Keratinocyte (primary cell): ENCODE data around the gene COX7B2. TPM values are rescaled to one million over a fixed set of nuclear protein-coding genes. Genes with fewer than 3 reads are reported as not detected.

Experiments
- DNase-seq: peaks from one replicate; pipeline ENCODE4 v3.0.0-alpha.2; 2011; ENCODE audit warnings: low read depth, missing footprints, low spot score
- FAIRE-seq: peaks from 2 replicates; lab custom pipeline; 2011; peaks lifted over from hg19 to GRCh38; lab: Jason Lieb, UNC
- H2AFZ ChIP-seq: 2 replicates; pipeline ENCODE4 v1.6.0; 2012; ENCODE audit warnings: low read length, control low read depth, inconsistent platforms; ENCODE audit not compliant: control insufficient read depth
- H3K27ac ChIP-seq: 2 replicates; pipeline ENCODE4 v1.5.1; 2011; ENCODE audit warnings: low read length; ENCODE audit not compliant: control insufficient read depth, insufficient read depth
- H3K27me3 ChIP-seq: 3 replicates; pipeline ENCODE4 v1.6.0; 2011; ENCODE audit warnings: low read length; ENCODE audit not compliant: control insufficient read depth, insufficient read depth; ENCODE audit errors: extremely low read depth
- H3K36me3 ChIP-seq, 2 experiments: 2 replicates in 1 of 2; 3 replicates in 1 of 2; pipeline ENCODE4 v1.5.1; 2011; ENCODE audit warnings: low read length in 2 of 2, mild to moderate bottlenecking in 1 of 2; ENCODE audit not compliant: control insufficient read depth in 2 of 2, insufficient read depth in 2 of 2; ENCODE audit errors: extremely low read depth in 1 of 2
- H3K4me1 ChIP-seq: 3 replicates; pipeline ENCODE4 v1.5.1; 2011; ENCODE audit warnings: low read length; ENCODE audit not compliant: control insufficient read depth, insufficient read depth; ENCODE audit errors: extremely low read depth
- H3K4me2 ChIP-seq: 3 replicates; pipeline ENCODE4 v1.6.0; 2011; ENCODE audit warnings: low read depth, low read length; ENCODE audit not compliant: control insufficient read depth, insufficient read depth; ENCODE audit errors: extremely low read depth
- H3K4me3 ChIP-seq, 3 experiments: fragments of 200-600 bp in 1 of 3; sonication (generic) in 1 of 3; 2 replicates in 2 of 3; 3 replicates in 1 of 3; pipeline ENCODE4 v1.5.1; 2011 to 2016; ENCODE audit warnings: low read length in 3 of 3, mild to moderate bottlenecking in 3 of 3, control low read depth in 2 of 3, inconsistent platforms in 1 of 3, low read depth in 1 of 3, mixed read lengths in 1 of 3, mixed run types in 1 of 3, moderate library complexity in 1 of 3; ENCODE audit not compliant: control insufficient read depth in 2 of 3, insufficient read depth in 2 of 3; ENCODE audit errors: extremely low read depth in 1 of 3
- H3K79me2 ChIP-seq: 2 replicates; pipeline ENCODE4 v1.6.0; 2012; ENCODE audit warnings: low read length; ENCODE audit not compliant: control insufficient read depth, insufficient read depth
- H3K9ac ChIP-seq: 3 replicates; pipeline ENCODE4 v1.6.0; 2011; ENCODE audit warnings: low read length; ENCODE audit not compliant: control insufficient read depth, insufficient read depth; ENCODE audit errors: extremely low read depth
- H3K9me1 ChIP-seq: 3 replicates; pipeline ENCODE4 v1.6.0; 2011; ENCODE audit warnings: low read length; ENCODE audit not compliant: control insufficient read depth, insufficient read depth; ENCODE audit errors: extremely low read depth
- H3K9me3 ChIP-seq: 2 replicates; pipeline ENCODE4 v1.5.1; 2012; ENCODE audit warnings: low read depth, low read length; ENCODE audit not compliant: control insufficient read depth
- H4K20me1 ChIP-seq: 3 replicates; pipeline ENCODE4 v1.6.0; 2011; ENCODE audit warnings: low read length; ENCODE audit not compliant: control insufficient read depth, insufficient read depth; ENCODE audit errors: extremely low read depth
- EZH2 ChIP-seq: IDR thresholded peaks from one replicate; pipeline ENCODE4 v1.6.1; 2012; ENCODE audit warnings: inconsistent platforms, mild to moderate bottlenecking, low read length, moderate library complexity
- dilution Hi-C: fragments of 300-500 bp; cut with MboI; formaldehyde crosslinking; loops from one replicate; pipeline ENCODE4 v1.7.0; 2020; ENCODE audit warnings: low sequenced_read_pairs; ENCODE audit not compliant: extremely low pct_ligation_motif_present
- polyA plus RNA-seq, 5 experiments: library from polyadenylated mRNA; depleted of rRNA in 3 of 5; stranded (reverse) in 3 of 5; stranded (forward) in 1 of 5; unstranded in 1 of 5; fragments of >200 nt; gene quantifications; 1 replicate in 1 of 5; 2 replicates in 3 of 5; 3 replicates in 1 of 5; pipeline versions ENCODE4 v1.2.1 to v1.2.3, GENCODE V29; 2011 to 2012; ENCODE audit warnings: missing spikeins in 2 of 5, low read depth in 1 of 5, low replicate concordance in 1 of 5
- TF ChIP-seq, protein P1 (sequence below), 3 experiments: IDR thresholded peaks in 1 of 3; conservative IDR thresholded peaks in 1 of 3; optimal IDR thresholded peaks in 1 of 3; 2 replicates in 2 of 3; 3 replicates in 1 of 3; pipeline versions ENCODE3 to v1.5.1; 2011; ENCODE audit warnings: low read length in 3 of 3, mild to moderate bottlenecking in 3 of 3, moderate library complexity in 2 of 3, control low read depth in 1 of 3, inconsistent platforms in 1 of 3; ENCODE audit not compliant: insufficient read depth in 2 of 3; ENCODE audit errors: extremely low read depth in 1 of 3

COX7B2 gene
- polyA plus RNA-seq, 1 donor (not counting 4 experiments of a cell fraction or from before 2014, with no cell fraction given) = not detected

DNA sequence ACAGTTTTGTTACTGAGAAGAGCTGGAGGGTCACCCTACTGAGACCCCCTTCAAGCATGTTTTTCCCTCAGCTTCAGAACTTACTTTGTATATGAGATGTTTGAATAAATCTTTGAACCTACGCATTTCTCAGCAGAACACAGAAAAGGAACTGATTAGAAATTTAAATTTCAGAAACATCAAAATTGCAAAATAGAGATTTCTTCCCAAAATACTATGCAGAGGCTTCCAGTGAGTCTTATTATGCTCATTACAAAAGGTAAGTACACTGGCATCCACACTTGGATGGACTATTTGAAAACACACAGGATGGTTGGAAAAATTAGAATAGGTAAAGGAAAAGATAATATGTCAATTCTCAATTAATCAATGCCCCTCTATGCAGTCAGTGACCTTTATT is 91.2 kb downstream of the COX7B2 start:
- DNase-seq (no peak), FAIRE-seq (no peak)
- Histone ChIP-seq H3K9me1 (no peaks in the 10 kb centered on the region), H4K20me1 (no peaks in the 10 kb centered on the region), H3K27me3 (no peaks in the 10 kb centered on the region), H3K27ac (no peak overlapping the region), H3K36me3 (no peaks in the 10 kb centered on the region), H3K9me3 (no peaks in the 10 kb centered on the region), H2AFZ (no peak overlapping the region), H3K4me2 (no peak overlapping the region), H3K79me2 (no peaks in the 10 kb centered on the region), H3K9ac (no peak overlapping the region), H3K4me3 (no peak overlapping the region), H3K4me1 (no peaks in the 10 kb centered on the region)
- dilution Hi-C loops = no loop called here
- TF ChIP-seq, protein P1, sequence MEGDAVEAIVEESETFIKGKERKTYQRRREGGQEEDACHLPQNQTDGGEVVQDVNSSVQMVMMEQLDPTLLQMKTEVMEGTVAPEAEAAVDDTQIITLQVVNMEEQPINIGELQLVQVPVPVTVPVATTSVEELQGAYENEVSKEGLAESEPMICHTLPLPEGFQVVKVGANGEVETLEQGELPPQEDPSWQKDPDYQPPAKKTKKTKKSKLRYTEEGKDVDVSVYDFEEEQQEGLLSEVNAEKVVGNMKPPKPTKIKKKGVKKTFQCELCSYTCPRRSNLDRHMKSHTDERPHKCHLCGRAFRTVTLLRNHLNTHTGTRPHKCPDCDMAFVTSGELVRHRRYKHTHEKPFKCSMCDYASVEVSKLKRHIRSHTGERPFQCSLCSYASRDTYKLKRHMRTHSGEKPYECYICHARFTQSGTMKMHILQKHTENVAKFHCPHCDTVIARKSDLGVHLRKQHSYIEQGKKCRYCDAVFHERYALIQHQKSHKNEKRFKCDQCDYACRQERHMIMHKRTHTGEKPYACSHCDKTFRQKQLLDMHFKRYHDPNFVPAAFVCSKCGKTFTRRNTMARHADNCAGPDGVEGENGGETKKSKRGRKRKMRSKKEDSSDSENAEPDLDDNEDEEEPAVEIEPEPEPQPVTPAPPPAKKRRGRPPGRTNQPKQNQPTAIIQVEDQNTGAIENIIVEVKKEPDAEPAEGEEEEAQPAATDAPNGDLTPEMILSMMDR (optimal IDR thresholded peaks at IDR 0.05 in 1 of 3, IDR thresholded peaks at IDR 0.05 in 1 of 3, conservative IDR thresholded peaks at IDR 0.05 in 1 of 3; ENCODE audit: extremely low read depth in 1 of 3, insufficient read depth in 2 of 3, low read length in 3 of 3) = no peak
- TF ChIP-seq EZH2 = no peak

DNA sequence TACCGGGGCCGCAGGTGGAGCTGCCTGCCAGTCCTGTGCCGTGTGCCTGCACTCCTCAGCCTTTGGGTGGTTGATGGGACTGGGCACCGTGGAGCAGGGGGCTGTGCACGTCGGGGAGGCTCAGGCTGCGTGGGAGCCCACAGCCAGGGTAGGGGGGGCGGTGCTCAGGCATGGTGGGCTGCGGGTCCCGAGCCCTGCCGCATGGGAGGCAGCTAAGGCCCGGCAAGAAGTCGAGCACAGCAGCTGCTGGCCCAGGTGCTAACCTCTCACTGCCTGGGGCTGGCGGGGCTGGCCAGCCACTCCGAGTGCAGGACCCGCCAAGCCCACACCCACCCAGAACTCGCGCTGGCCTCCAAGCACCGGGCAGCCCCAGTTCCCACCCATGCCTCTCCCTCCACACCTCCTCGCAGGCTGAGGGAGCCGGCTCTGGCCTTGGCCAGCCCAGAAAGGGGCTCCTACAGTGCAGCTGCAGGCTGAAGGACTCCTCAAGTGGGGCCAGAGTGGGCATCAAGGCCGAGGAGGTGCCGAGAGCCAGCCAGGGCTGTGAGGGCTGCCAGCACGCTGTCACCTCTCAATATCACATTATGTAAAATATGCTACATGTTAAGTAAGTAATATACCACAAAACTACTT is 104.1 kb downstream of the COX7B2 start:
- H3K79me2 ChIP-seq = no peaks in the 10 kb centered on the region
- dilution Hi-C loops = no loop called here
- no peaks in the 10 kb centered on the region for H3K4me1 ChIP-seq
- TF ChIP-seq EZH2 = no peak
- no peaks in the 10 kb centered on the region for H3K9me1 ChIP-seq
- H3K9ac ChIP-seq = no peak overlapping the region
- H3K27me3 ChIP-seq = no peaks in the 10 kb centered on the region
- FAIRE-seq (no peak), DNase-seq (no peak)
- no peaks in the 10 kb centered on the region for H3K36me3 ChIP-seq
- no peak overlapping the region for H2AFZ ChIP-seq
- no peaks in the 10 kb centered on the region for H4K20me1 ChIP-seq
- no peak overlapping the region for H3K4me3 ChIP-seq
- no peaks in the 10 kb centered on the region for H3K9me3 ChIP-seq
- no peak overlapping the region for H3K4me2 ChIP-seq
- no peak overlapping the region for H3K27ac ChIP-seq

DNA sequence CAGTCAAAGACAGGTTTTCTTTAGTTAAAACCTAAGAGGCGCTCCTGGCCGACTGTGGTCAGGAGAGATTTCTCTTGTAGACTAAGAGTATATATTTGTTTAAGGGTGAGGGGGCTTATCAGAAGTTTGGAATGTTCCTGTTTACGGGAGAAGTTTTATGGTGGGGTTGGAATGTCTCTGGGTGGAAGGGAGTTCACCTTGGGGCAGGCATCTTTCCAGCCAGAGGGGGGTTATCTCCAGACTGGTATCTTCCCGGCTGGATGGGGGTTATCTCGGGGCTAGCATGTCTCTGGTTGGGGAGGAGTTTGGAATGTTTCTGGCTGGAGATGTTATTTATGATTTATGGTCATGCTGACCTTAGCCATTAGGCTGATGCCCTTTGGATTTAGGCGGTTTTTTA is 116.0 kb downstream of the COX7B2 start:
- no peaks in the 10 kb centered on the region for H3K9me3 ChIP-seq
- H3K4me3 ChIP-seq = no peak overlapping the region
- H3K79me2 ChIP-seq = no peaks in the 10 kb centered on the region
- H3K9ac ChIP-seq = no peak overlapping the region
- no peak overlapping the region for H2AFZ ChIP-seq
- H3K4me1 ChIP-seq = no peaks in the 10 kb centered on the region
- dilution Hi-C loops = no loop called here
- H3K4me2 ChIP-seq = no peak overlapping the region
- H3K27ac ChIP-seq = no peak overlapping the region
- FAIRE-seq (no peak), DNase-seq (no peak)
- H4K20me1 ChIP-seq = no peaks in the 10 kb centered on the region
- no peak for TF ChIP-seq EZH2
- TF ChIP-seq, protein P1 (optimal IDR thresholded peaks at IDR 0.05 in 1 of 3, IDR thresholded peaks at IDR 0.05 in 1 of 3, conservative IDR thresholded peaks at IDR 0.05 in 1 of 3; ENCODE audit: extremely low read depth in 1 of 3, insufficient read depth in 2 of 3, low read length in 3 of 3) = no peak
- no peaks in the 10 kb centered on the region for H3K9me1 ChIP-seq
- no peaks in the 10 kb centered on the region for H3K27me3 ChIP-seq
- no peaks in the 10 kb centered on the region for H3K36me3 ChIP-seq
